HepG2 (cell line): ENCODE measurements around the gene ANGPTL5. TPM values are rescaled to one million over a fixed set of nuclear protein-coding genes. Genes with fewer than 3 reads are reported as not detected.

Experiments used
- ATAC-seq: fragments of 200-7000 bp; cut with Tn5 transposase; 3 replicates; pipeline ENCODE4 v1.9.1; 2020; ENCODE audit warnings: mild to moderate bottlenecking, moderate library complexity
- BruUV-seq: library from RNA; stranded (reverse); fragments of 400-500 nt; replicated peaks from 2 replicates; lab custom pipeline; 2021; lab: Mats Ljungman, UMichigan
- CTCF ChIA-PET: fragments of 300-600 bp; formaldehyde crosslinking; extraction: SDS; loops from one replicate; lab custom pipeline; 2021; ENCODE audit warnings: low total read pairs, inconsistent platforms, low intra/inter-chr PET ratio; lab: Yijun Ruan, JAX
- POLR2A ChIA-PET: fragments of 350-600 bp; sonication (Branson Sonifier 250); formaldehyde crosslinking; loops from one replicate; lab custom pipeline; 2020; ENCODE audit warnings: antibody characterized with exemption, inconsistent platforms; lab: Yijun Ruan, JAX
- DNase-seq: peaks from one replicate; pipeline ENCODE4 v3.0.0-alpha.2; 2015; ENCODE audit warnings: low spot score
- FAIRE-seq: peaks from 3 replicates; lab custom pipeline; 2011; peaks lifted over from hg19 to GRCh38; lab: Jason Lieb, UNC
- H2AFZ ChIP-seq: one replicate; pipeline ENCODE4 v1.6.1; 2011; ENCODE audit warnings: low read length, inconsistent platforms
- H3K27ac ChIP-seq: fragments of 300-600 bp; 3 replicates; pipeline ENCODE4 v1.8.0; 2011; ENCODE audit warnings: mixed run types, mild to moderate bottlenecking, mixed read lengths, low read length, inconsistent platforms; ENCODE audit not compliant: insufficient read depth; ENCODE audit errors: extremely low read length
- H3K27me3 ChIP-seq, 2 experiments: fragments of 200-600 bp in 1 of 2; 2 replicates in 1 of 2; 3 replicates in 1 of 2; pipeline versions ENCODE4 v1.6.0 to v1.8.0; 2011; ENCODE audit warnings: low read length in 2 of 2, mild to moderate bottlenecking in 2 of 2, moderate library complexity in 2 of 2, inconsistent platforms in 1 of 2; ENCODE audit not compliant: insufficient read depth in 2 of 2, control insufficient read depth in 1 of 2
- H3K36me3 ChIP-seq, 2 experiments: fragments of 200-600 bp in 1 of 2; replicated peaks in 1 of 2; 2 replicates in 1 of 2; 3 replicates in 1 of 2; pipeline versions ENCODE4 v1.5.1 to v1.8.0; 2011; ENCODE audit warnings: low read length in 2 of 2, inconsistent platforms in 1 of 2; ENCODE audit not compliant: insufficient read depth in 2 of 2, control insufficient read depth in 1 of 2
- H3K4me1 ChIP-seq: 2 replicates; pipeline ENCODE4 v1.5.1; 2012; ENCODE audit warnings: low read length, inconsistent platforms; ENCODE audit not compliant: insufficient read depth
- H3K4me2 ChIP-seq: 2 replicates; pipeline ENCODE4 v1.6.0; 2011; ENCODE audit warnings: low read depth, low read length, inconsistent platforms
- H3K4me3 ChIP-seq, 3 experiments: fragments of 200-600 bp in 1 of 3; sonication (generic), shearing (Covaris generic) in 1 of 3; replicated peaks in 1 of 3; 2 replicates each; pipeline ENCODE4 v1.5.1; 2011 to 2016; ENCODE audit warnings: low read length in 3 of 3, inconsistent platforms in 2 of 3, low read depth in 2 of 3, mild to moderate bottlenecking in 2 of 3, control low read depth in 1 of 3, mixed read lengths in 1 of 3; ENCODE audit not compliant: insufficient read depth in 1 of 3
- H3K79me2 ChIP-seq: one replicate; pipeline ENCODE4 v1.6.1; 2011; ENCODE audit warnings: low read length, inconsistent platforms; ENCODE audit not compliant: insufficient read depth
- H3K9ac ChIP-seq: 2 replicates; pipeline ENCODE4 v1.6.0; 2011; ENCODE audit warnings: mild to moderate bottlenecking, low read depth, low read length, inconsistent platforms; ENCODE audit not compliant: insufficient read depth
- H3K9me3 ChIP-seq: 2 replicates; pipeline ENCODE4 v1.5.1; 2012; ENCODE audit warnings: mild to moderate bottlenecking, low read length
- H4K20me1 ChIP-seq: 2 replicates; pipeline ENCODE4 v1.6.0; 2011; ENCODE audit warnings: inconsistent platforms, mild to moderate bottlenecking, low read length, moderate library complexity; ENCODE audit not compliant: insufficient read depth
- AHDC1 ChIP-seq: sonication (generic); formaldehyde crosslinking; IDR thresholded peaks from 2 replicates; pipeline ENCODE4 v1.5.1; 2020; ENCODE audit warnings: mild to moderate bottlenecking, missing genetic modification reagents, borderline replicate concordance
- BCL3 ChIP-seq: sonication (generic); formaldehyde crosslinking; IDR thresholded peaks from 2 replicates; pipeline ENCODE4 v1.5.1; 2020; ENCODE audit warnings: mild to moderate bottlenecking, missing genetic modification reagents, moderate library complexity
- BRCA1 ChIP-seq: sonication (generic); formaldehyde crosslinking; IDR thresholded peaks from 2 replicates; pipeline ENCODE4 v1.4.0; 2020; ENCODE audit warnings: missing genetic modification reagents
- KMT2A ChIP-seq: sonication (generic); formaldehyde crosslinking; IDR thresholded peaks from 2 replicates; pipeline ENCODE4 v1.4.0; 2020; ENCODE audit warnings: missing genetic modification reagents
- MXD3 ChIP-seq: IDR thresholded peaks from 2 replicates; pipeline ENCODE4 v1.6.1; 2016; ENCODE audit warnings: mild to moderate bottlenecking, missing biosample characterization, missing genetic modification reagents
- RBAK ChIP-seq: sonication (generic); formaldehyde crosslinking; IDR thresholded peaks from 2 replicates; pipeline ENCODE4 v1.5.1; 2020; ENCODE audit warnings: mild to moderate bottlenecking, missing genetic modification reagents
- ZFY ChIP-seq: sonication (generic); formaldehyde crosslinking; IDR thresholded peaks from 2 replicates; pipeline ENCODE4 v1.4.0; 2020; ENCODE audit warnings: missing genetic modification reagents
- ZNF549 ChIP-seq: sonication (generic); formaldehyde crosslinking; IDR thresholded peaks from 2 replicates; pipeline ENCODE4 v1.5.0; 2020; ENCODE audit warnings: missing genetic modification reagents
- ZNF776 ChIP-seq: sonication (generic); formaldehyde crosslinking; IDR thresholded peaks from 2 replicates; pipeline ENCODE4 v1.4.0; 2020; ENCODE audit warnings: mild to moderate bottlenecking, missing genetic modification reagents
- ZSCAN20 ChIP-seq: sonication (generic); formaldehyde crosslinking; IDR thresholded peaks from 2 replicates; pipeline ENCODE4 v1.4.0; 2020; ENCODE audit warnings: missing genetic modification reagents, mild to moderate bottlenecking, borderline replicate concordance
- WGBS: methylation state at CpG from one replicate; pipeline ENCODE4 v1.1.6; 2017; ENCODE audit warnings: low lambda C conversion rate; 5-methylcytosine and 5-hydroxymethylcytosine counted together
- in situ Hi-C: cut with HindIII; loops from 2 replicates; pipeline ENCODE4 v1.10.0; 2017; ENCODE audit warnings: low pct_unique_long_range_greater_than_20kb; ENCODE audit not compliant: extremely low pct_ligation_motif_present
- intact Hi-C: fragments of 100-400 bp; cut with micrococcal nuclease; formaldehyde crosslinking; loops from one replicate; pipeline ENCODE4 v1.10.0; 2022; ENCODE audit not compliant: unreplicated experiment
- polyA plus RNA-seq, 8 experiments: library from polyadenylated mRNA; depleted of rRNA in 3 of 8; stranded (reverse) in 7 of 8; unstranded in 1 of 8; fragments of >200 nt; fragmentation: Illumina TruSeq in 4 of 8; extraction: Trizol in 4 of 8; gene quantifications; 2 replicates each; pipeline versions ENCODE4 v1.2.1 to v1.2.3, GENCODE V29; 2011 to 2016; ENCODE audit warnings: low read depth in 4 of 8, missing spikeins in 1 of 8, mixed read lengths in 1 of 8; ENCODE audit not compliant: insufficient read depth in 1 of 8
- total RNA-seq, 5 experiments: library from RNA; depleted of rRNA; stranded (reverse); fragments of >200 nt; fragmentation: Illumina TruSeq; extraction: Trizol; gene quantifications; 2 replicates each; pipeline ENCODE4 v1.2.3, GENCODE V29; 2016; ENCODE audit warnings: low read depth in 1 of 5

Gene ANGPTL5
- total and polyA plus RNA-seq, 2 of the 13 experiments (the other 11 are each of a cell fraction or from before 2014, with no cell fraction given) = not detected

- no TSS peak for BruUV-seq
- Histone ChIP-seq H2AFZ (no peak overlapping the region), H3K36me3 (no peaks in the 10 kb centered on the region), H3K27me3 (peaks cover 1 to 3% of the 10 kb centered on the region in 2 experiments; a peak in 2 of 5 replicates), H3K79me2 (no peaks in the 10 kb centered on the region), H3K27ac (no peak overlapping the region), H3K4me3 (no peak overlapping the region), H3K9ac (no peak overlapping the region), H3K4me1 (peaks cover 19% of the 10 kb centered on the region), H3K9me3 (no peaks in the 10 kb centered on the region), H3K4me2 (no peak overlapping the region)
- intact Hi-C loops (no loop called here), in situ Hi-C loops (no loop called here)
- FAIRE-seq (no peak), DNase-seq (no peak)
- WGBS = 66% methylated on average over 2 of the region's 2 CpGs
- TF ChIP-seq BRCA1 (CRISPR knock-in tag) = no peak
- TF ChIP-seq ZNF776 (CRISPR knock-in tag) = no peak
- TF ChIP-seq AHDC1 (CRISPR knock-in tag) = no peak
- no peak for TF ChIP-seq ZSCAN20
- no peak for TF ChIP-seq MXD3 (CRISPR knock-in tag)
- no peak for TF ChIP-seq ZNF549 (CRISPR knock-in tag)
- no peak for TF ChIP-seq KMT2A (CRISPR knock-in tag)
- TF ChIP-seq RBAK (CRISPR knock-in tag) = no peak
- TF ChIP-seq ZFY (CRISPR knock-in tag) = no peak
- no peak for TF ChIP-seq BCL3 (CRISPR knock-in tag)
- TF ChIP-seq, all 625 proteins: peak for 0
- no peaks in the 10 kb centered on the region for H4K20me1 ChIP-seq
- ChIA-PET POLR2A (no interaction called here), CTCF (no interaction called here)
- ATAC-seq = no peak
These were observed 7.2 kb downstream of the ANGPTL5 start for GRCh38 chr11:101909087-101909486.
